ENCODE results near the gene CSRP1.

The CSRP1 gene

GRCh38 chr1:201511941-201512539 is 5.1 kb upstream of the CSRP1 start:
- no peak for DNase-seq

- DNase-seq = no peak
Observed at GRCh38 chr1:201511396-201511940, 4.5 kb upstream of the CSRP1 start.

- no peak for DNase-seq
Observed at GRCh38 chr1:201510734-201511133, 3.8 kb upstream of the CSRP1 start.

- no peak for DNase-seq
Observed at GRCh38 chr1:201509601-201510374, 2.9 kb upstream of the CSRP1 start.

- DNase-seq = no peak
Observed at GRCh38 chr1:201508809-201509208, 1.9 kb upstream of the CSRP1 start.

GRCh38 chr1:201507360-201507675 is 395 bp upstream of the CSRP1 start:
- DNase-seq = no peak

GRCh38 chr1:201506092-201506491 is 831 bp downstream of the CSRP1 start:
- DNase-seq = no peak

GRCh38 chr1:201505503-201505890 is 1.4 kb downstream of the CSRP1 start:
- no peak for DNase-seq

GRCh38 chr1:201504799-201505502 is 2.0 kb downstream of the CSRP1 start:
- DNase-seq = no peak

GRCh38 chr1:201504179-201504631 is 2.7 kb downstream of the CSRP1 start:
- no peak for DNase-seq

GRCh38 chr1:201503397-201504176 is 3.3 kb downstream of the CSRP1 start:
- DNase-seq = no peak

- DNase-seq = no peak
Observed at GRCh38 chr1:201502511-201502857, 4.4 kb downstream of the CSRP1 start.

- DNase-seq = no peak
Observed at GRCh38 chr1:201501812-201502510, 5.0 kb downstream of the CSRP1 start.

GRCh38 chr1:201501144-201501543 is 5.8 kb downstream of the CSRP1 start:
- no peak for DNase-seq

- DNase-seq = no peak
Observed at GRCh38 chr1:201500670-201501120, 6.2 kb downstream of the CSRP1 start.

- DNase-seq = no peak
Observed at GRCh38 chr1:201499795-201500669, 6.9 kb downstream of the CSRP1 start.

GRCh38 chr1:201499191-201499590 is 7.7 kb downstream of the CSRP1 start:
- DNase-seq = no peak

GRCh38 chr1:201498621-201499020 is 8.3 kb downstream of the CSRP1 start:
- no peak for DNase-seq

GRCh38 chr1:201497935-201498509 is 8.9 kb downstream of the CSRP1 start:
- no peak for DNase-seq

GRCh38 chr1:201496296-201496690 is 10.6 kb downstream of the CSRP1 start:
- no peak for DNase-seq
